ENCODE data around the gene ZNF385C.

GRCh38 chr17:42027590-42027889 lies 70.7 kb downstream of the ZNF385C start:
- TF ChIP-seq RELA (CRISPR knock-in tag; IDR thresholded peaks at IDR 0.05; ENCODE audit: borderline replicate concordance) (no peak), NFATC4 (CRISPR knock-in tag; IDR thresholded peaks at IDR 0.05) (no peak), GTF2I (CRISPR knock-in tag; conservative IDR thresholded peaks at IDR 0.05) (no peak), TP53 (CRISPR knock-in tag; IDR thresholded peaks at IDR 0.05) (no peak), JUN (CRISPR knock-in tag; IDR thresholded peaks at IDR 0.05) (no peak), E2F5 (CRISPR knock-in tag; IDR thresholded peaks at IDR 0.05) (no peak), MAX (CRISPR knock-in tag; IDR thresholded peaks at IDR 0.05) (no peak)
- TF ChIP-seq, protein P1, sequence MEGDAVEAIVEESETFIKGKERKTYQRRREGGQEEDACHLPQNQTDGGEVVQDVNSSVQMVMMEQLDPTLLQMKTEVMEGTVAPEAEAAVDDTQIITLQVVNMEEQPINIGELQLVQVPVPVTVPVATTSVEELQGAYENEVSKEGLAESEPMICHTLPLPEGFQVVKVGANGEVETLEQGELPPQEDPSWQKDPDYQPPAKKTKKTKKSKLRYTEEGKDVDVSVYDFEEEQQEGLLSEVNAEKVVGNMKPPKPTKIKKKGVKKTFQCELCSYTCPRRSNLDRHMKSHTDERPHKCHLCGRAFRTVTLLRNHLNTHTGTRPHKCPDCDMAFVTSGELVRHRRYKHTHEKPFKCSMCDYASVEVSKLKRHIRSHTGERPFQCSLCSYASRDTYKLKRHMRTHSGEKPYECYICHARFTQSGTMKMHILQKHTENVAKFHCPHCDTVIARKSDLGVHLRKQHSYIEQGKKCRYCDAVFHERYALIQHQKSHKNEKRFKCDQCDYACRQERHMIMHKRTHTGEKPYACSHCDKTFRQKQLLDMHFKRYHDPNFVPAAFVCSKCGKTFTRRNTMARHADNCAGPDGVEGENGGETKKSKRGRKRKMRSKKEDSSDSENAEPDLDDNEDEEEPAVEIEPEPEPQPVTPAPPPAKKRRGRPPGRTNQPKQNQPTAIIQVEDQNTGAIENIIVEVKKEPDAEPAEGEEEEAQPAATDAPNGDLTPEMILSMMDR (IDR thresholded peaks at IDR 0.05): no peak
